Medulla oblongata (tissue), 1 donor: Measurements from ENCODE around the gene PRPSAP1.
"Not testable (repeated sequence)": the region's sequence is repeated elsewhere in the genome, so short reads cannot be mapped to it uniquely, and the experiment has no call there.

Source experiments
- DNase-seq: peaks from one replicate; pipeline ENCODE4 v3.0.0-alpha.2; 2015; ENCODE audit errors: extremely low spot score

The PRPSAP1 gene

DNA sequence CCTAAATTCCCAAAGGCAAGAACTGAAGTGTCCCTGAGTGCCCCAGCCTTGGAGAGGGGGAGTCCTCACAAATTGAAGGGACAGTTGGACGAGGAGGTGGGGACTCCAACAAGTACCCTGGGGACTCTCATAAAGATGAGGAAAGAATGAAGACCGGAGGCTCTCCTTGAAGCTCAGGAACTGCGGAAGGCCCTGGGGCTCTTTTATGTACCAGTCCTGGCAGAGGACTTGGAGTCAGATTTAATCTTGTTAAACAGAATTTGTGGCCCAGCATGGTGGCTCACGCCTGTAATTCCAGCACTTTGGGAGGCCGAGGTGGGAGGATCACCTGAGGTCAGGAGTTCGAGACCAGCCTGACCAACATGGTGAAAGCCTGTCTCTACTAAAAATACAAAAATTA is 6.1 kb upstream of the PRPSAP1 start:
- not testable (repeated sequence) for DNase-seq

DNA sequence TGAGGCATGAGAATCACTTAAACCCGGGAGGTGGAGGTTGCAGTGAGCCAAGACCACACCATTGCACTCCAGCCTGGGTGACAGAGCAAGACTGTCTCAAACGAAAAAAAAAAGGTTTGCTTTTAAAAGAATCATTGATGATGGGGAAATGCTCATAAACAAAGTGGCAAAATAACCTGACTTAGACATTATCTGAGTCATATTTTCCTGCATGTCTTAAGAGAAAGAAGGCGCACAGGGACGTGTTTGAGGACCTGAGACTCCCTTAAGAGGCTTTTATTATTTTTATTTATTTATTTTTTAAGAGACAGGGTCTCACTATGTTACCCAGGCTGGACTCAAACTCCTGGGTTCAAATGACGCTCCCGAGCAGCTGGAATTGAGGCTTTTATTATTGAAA is 5.7 kb upstream of the PRPSAP1 start:
- DNase-seq = no peak

DNA sequence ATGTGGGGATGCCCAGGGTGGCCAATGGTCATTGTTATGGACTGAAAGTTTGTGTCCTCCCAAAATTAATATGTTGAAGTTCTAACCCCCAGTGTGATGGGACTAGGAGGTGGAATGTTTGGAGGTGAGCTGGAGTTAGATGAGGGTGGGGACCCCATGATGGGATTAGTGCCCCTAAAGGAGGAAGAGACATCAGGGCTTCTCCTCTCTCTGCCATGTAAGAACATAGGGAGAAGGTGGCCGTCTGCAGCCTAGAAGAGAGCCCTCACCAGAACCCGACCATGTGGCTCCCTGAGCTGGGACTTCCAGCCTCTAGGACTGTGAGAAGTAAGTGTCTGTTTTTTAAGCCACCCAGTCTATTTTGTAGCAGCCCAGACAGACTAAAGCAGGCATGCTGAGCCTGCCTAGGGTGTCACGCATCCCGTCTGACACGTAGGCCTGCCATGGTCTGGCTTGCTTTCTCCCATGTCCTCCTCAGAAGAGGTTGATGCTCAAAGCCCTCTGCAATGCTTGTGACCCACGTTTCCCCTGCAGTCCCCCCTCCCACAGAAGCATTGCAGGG is 4.0 kb upstream of the PRPSAP1 start:
- no peak for DNase-seq

DNA sequence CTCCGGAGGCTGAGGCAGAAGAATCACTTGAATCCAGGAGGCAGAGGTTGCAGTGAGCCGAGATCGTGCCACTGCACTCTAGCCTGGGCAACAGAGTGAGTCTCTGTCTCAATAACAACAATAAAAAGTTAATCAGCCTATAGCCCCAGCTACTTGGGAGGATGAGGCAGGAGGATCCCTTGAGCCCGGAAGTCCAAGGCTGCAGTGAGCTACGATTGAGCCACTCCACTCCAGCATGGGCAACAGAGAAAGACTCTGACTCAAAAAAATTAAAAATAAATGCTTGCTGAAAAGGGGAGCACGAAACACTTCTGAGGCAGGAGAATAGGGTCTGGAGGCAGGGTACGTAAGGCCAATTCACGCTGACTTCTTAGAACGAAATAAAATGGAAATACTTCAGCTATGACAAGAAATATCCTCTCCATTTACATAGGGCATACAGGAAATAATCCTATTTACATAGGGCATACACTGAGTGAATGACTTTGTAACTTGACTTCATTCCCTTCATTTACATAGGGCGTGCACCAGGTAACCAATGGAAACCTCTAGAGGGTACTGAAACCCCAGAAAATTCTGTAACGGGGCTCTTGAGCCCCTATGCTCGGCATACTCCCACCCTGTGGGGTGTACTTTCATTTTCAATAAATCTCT is 3.2 kb upstream of the PRPSAP1 start:
- no peak for DNase-seq

DNA sequence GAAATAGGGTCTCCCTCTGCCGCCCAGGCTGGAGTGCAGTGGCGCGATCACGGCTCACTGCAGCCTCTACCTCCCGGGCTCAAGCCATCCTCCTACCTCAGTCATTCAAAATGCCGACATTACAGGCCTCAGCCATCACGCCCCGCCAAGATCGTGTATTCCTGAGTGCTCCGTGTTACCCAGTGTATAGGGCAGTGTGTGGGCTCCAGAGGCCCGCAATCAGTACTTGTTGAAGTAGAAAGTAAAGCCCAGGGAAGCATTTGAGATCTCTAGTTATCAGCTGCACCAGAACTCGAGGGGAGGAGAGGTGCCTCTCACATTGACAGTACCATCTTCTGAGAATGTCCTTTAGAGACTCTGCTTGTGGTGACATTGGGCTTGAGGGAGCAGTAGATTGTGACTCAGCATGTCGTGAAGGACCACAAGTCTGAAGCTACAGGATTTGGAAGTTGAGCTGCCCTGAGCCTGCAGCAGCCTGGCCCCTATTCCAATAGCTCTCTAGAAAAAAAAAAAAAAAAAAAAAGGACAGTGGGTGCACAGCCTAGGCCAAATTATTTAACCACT is 1.1 kb upstream of the PRPSAP1 start:
- no peak for DNase-seq

DNA sequence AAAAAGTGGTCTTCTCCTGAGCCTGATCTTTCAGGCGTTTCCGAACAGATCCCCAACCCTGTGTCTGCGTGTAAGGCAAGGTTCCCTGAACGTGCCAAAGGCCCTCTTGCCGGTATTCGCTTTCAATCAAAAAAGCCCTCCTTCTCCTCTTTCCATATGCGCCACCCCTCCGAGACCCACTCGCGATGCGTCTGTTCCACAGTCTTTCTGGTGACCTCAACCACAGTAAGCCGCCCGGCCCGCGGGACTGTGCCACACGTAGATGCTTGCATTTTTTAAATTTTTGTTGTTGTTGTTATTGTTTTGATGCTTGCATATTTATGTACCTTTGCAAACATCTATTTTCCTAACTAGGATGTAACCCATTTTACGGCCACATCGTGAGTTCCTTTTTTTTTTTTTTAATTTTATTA is 607 bp upstream of the PRPSAP1 start:
- no peak for DNase-seq

DNA sequence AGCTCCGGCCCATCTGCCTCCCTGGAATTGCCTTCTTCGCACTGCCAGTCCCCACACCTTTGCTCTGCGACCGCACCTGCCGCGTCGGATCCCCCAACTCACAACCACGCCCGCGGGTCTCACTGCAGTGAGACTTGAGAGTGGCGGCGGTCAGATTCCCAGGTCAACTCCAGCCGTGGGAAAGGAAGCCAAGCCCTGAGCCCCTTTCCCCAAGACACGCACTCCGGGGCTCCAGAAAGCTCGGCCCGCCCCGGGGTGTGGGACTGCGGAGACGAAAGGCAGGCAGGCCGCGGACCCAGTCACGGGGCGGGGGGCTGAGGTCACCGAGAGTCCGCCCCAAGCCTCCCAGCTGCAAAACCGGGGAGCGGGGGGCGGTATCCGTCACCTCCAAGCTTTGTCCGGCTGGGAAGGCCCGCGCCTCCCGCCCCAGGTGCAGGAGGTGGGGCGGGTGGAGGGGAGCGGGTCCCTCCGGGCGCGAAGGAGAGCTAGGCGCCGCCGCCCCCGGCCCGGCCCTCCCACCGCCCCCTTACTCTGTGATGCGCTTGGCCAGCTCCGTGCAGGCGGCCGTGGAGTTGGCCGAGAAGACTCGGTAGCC is 615 bp downstream of the PRPSAP1 start:
- DNase-seq = no peak

DNA sequence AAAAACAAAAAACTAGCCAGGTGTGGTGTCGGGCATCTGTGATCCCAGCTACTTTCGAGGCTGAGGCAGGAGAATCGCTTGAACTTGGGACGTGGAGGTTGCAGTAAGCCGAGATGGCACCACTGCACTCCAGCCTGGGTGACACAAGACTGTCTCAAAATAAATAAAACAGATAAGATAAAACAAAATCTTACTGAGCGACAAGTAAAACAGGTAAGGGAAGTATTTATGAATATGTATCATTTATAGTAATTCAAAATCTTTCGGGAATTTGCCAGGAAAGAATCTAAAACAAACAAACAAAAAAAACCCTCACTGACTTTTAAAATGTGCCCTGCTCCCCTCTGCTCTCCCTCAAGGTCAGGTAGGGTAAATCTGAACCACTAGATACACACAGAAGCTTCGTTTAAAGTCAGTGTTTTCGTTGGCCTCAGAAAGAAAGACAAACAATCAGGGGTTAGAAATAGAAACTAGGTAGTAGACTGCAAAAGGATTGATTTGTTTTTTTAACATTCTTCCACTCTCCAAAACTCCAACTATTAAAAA is 2.1 kb downstream of the PRPSAP1 start:
- DNase-seq = no peak

DNA sequence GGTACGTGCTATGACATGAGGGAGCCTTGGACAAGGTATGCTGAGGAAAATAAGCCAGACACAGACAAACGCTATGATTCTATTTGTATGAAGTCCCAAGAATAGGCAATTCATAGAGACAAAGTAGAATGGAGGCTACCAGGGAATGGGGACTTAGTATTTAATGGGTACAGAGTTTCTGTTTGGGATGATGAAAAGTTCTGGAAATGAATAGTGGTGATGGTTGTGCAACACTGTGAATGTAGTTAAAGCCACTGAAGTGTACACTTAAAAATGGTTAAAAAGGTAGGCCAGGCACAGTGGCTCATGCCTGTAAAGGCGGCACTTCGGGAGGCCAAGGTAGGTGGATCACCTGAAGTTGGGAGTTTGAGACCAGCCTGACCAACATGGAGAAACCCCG is 3.3 kb downstream of the PRPSAP1 start:
- DNase-seq = no peak

DNA sequence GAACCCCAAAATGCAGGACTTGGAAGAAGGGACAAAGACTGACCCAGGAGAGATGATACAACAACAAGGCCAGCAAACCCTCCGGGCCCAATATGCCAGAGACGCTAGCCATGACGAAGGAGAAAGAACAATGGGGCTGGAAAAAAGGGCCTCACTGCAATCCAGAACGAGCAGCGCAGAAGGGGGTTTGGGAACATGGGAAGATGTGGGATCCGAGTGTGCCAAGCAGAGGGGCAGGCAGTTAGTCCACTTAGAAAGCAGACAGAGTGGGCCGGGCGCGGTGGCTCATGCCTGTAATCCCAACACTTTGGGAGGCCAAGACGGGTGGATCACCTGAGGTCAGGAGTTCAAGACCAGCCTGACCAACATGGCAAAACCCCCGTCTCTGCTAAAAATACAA is 6.8 kb downstream of the PRPSAP1 start:
- not testable (repeated sequence) for DNase-seq

DNA sequence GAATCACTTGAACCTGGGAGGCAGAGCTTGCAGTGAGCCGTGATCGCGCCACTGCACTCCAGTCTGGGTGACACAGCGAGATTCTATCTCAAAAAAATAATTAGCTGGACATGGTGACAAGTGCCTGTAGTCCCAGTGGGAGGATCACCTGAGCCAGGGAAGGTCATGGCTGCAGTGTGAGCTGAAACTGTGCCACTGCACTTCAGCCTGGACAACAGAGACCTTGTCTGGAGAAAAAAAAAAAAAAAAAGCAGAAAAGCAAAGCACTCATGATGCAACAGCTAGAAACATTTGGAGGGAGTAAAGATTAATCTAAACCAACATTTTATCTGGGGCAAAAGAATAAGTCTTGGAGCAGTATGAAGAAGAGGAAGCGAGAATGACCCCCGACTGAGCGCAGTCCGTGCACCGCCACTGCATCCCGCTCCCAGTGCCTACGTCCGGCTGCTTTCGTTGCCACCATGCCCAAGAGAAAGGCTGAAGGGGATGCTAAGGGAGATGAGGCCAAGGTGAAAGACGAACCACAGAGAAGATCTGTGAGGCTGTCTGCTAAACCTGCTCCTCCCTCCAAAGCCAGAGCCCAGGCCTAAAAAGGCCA is 8.2 kb downstream of the PRPSAP1 start:
- no peak for DNase-seq

DNA sequence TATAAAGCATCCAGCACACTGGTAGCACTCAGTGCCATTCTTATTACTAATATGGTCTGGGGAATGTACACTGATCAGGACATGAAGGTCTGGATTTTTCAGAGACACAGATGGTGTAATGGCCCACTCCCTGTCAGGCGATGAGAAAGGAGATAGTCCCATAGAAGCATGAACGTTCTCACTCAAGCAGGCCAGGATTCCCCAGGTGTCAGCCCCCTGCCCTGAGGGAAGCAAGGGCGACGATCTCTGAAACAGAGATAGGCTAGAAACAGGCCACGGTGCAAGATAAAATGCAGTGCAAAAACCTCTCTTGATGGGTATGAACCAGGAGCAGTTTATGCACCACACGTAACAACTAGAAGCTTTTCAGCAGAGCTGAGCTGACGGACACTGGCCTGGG is 10.6 kb downstream of the PRPSAP1 start:
- DNase-seq = no peak

DNA sequence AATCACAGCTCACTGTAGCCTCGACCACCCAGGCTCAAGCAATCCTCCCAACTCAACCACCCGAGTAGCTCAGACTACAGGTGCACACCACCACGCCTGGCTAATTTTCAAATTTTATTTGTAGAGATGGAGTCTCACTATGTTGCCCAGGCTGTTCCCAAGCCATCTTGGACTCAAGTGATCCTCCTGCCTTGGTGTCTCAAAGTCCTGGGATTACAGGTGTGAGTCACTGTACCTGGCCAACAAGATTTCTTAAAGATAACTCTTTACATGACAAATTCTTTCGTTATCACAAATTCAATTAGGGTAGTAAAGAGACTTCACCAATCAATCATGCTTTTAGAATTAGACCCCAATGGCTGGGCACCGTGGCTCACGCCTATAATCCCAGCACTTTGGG is 12.4 kb downstream of the PRPSAP1 start:
- no peak for DNase-seq

DNA sequence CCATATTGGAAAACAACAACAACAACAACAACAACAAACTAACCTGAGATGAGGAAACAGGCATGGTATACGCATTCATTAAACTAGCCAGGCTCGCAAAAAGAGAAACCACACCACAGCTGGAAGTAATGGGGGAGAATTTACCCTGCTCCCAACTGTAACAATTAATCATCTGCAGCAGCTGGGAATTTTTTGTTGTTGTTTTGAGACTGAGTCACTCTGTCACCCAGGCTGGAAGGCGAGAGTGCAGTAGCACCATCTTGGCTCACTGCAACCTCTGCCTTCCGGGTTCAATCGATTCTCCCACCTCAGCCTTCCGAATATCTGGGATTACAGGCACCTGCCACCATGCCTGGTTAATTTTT is 16.3 kb downstream of the PRPSAP1 start:
- no peak for DNase-seq

DNA sequence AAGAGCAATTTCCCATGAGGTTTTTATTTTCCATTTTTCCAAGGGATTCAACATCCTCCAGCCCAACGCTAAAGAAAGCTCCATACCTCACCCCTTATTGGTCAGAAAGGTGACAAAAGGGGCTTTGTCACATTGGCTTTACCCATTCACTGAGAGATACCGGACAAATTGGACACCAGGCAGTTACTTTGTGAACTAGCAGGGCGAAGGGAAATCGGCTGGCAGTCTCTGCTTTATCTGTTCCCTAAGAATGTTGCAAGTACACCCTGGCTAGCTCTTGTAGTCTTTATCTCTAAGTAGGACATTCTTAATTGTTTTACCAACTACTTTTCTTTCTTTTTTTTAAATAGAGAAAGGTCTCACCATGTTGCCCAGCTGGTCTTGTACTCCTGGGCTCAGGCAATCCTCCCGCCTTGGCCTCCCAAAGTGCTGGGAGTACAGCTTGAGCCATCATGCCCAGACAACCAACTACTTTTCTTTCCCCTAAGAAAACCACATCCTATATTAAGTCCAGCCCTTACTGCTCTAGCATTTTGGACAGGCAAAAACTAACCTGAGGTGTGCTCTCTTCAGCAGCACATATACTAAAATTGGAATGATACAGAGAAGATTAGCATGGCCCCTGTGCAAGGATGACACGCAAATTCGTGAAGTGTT is 16.8 kb downstream of the PRPSAP1 start:
- no peak for DNase-seq

DNA sequence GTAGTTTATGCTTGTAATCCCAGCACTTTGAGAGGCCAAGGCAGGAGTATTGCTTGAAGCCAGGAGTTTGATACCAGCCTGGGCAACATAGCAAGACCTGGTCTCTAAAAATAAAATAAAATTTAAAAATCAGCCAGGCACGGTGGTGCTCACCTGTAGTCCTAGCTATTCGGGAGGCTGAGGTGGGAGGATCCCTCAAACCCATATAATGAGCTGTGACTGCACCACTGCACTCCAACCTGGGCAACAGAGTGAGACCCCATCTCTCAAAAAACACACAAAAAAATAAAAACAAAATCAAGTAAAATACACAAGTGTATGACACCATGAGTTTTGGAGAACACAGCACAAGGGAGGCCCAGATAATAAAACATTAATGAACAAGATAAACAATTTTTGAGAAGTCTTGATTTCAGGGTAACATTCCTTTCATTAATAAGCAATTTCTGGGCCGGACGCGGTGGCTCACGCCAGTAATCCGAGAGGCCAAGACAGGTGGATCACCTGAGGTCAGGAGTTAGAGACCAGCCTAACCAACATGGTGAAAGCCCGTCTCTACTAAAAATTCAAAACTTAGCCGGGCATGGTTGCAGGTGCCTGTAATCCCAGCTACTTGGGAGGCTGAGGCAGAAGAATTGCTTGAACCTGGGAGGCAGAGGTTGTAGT is 17.9 kb downstream of the PRPSAP1 start:
- no peak for DNase-seq

DNA sequence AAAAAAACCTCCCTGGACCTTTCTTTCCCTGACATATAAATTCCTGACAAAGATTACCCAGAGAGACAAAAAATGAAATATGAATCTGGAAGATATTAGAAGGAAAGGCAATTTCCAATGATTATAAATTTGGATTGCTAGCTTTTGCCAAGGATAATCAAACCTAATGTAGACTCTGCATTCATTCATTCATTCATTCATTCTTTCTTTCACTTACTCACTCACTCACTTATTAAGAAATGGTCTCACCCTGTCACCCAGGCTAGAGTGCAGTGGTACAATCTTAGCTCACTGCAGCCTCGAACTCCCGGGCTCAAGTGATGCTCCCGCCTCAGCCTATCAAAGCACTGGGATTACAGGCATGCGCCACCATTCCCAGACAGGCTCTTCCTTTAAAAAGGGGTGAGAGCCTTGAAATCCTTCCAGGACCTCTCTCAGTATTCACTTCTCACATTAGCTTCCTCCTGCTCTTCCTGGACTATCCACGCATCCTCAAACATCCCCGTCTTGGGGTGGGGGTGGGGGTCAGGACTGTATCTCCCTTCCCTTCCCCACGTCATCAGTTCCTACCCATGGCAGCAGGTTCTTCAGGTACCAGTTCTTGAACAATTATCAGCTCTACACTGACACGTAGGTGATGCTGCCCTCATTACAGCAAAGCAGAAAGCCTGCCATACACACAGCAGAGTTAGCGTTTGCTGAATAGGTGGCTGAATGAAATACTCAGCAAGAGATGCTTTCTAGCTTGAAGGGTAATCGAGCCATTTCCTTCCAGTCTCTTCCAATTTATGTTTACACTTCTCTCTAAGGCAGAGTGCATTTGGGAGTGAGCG is 19.8 kb downstream of the PRPSAP1 start:
- no peak for DNase-seq

DNA sequence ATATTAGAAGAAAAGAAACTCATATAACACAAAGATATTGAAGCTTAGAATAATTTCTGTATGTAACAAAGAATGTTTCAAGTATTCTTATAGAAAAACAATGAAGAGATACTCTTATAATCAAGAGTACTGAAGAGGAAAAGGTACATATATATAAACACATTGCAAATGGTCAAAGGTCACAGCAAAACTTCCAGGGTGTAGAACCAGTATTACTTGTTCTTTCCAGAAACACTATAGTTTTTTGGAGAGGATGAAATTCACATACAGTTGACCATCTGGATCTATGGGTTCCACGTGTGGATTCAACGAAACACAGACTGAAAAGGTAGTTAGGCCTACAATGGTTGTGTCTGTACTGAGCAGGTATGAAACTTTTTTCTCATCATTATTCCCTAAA is 22.6 kb downstream of the PRPSAP1 start:
- DNase-seq = no peak

DNA sequence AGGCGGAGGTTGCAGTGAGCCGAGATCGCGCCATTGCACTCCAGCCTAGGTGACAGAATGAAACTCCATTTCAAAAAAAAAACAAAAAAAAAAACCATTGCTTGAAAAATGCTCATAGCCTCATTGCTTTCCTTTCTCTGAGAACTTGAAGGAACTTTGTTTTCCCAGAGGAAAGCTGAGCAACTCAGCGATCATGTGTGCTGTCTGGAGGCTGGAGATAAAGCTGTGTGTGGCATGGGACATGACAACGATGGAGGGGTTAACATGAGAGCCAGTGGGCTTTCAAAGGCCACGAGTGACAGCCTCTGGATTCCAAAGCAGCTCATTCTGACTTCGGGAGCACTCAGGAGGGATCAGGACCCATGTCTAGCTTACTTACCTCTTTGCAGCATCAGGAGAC is 24.1 kb downstream of the PRPSAP1 start:
- no peak for DNase-seq

DNA sequence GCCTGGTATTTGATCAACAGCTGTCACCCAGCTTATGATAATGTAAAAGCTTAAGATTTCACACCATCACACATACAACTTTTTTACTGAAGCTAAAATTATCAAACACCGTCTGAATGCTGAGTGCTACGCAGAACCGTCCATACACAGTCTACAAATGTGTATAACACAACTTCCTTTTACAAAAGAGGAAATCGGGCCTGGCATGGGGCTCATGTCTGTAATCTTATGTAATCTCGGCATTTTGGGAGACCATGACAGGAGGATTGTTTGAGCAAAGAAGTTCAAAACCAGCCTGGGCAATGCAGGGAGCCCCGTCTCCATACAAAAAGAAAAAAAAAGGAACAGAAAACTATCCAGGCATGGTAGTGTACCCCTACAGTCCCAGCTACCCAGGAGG is 26.0 kb downstream of the PRPSAP1 start:
- DNase-seq = peak; percentile 43

DNA sequence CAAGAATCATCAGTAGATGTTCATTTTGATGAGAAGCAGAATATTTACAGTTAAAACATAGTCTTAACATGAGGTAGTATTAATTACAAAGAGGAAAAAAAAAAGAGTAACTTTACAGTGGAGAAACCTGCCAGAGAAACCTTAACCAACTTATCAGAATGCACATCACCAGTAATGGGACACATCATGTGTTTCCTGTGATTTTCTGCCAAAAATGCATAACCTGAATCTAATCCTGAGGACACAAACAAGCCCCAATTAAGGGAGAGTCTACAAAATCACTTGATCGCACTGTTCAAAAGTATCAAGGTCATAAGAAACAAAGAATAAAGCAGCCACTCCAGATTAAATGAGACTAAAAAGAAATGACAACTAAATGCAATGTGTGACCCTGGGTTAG is 27.4 kb downstream of the PRPSAP1 start:
- DNase-seq = no peak
